Type B pancreatic cell (in vitro differentiated cells): Measurements from ENCODE around the gene NDUFA8. TPM values are rescaled to one million over a fixed set of nuclear protein-coding genes. Genes with fewer than 3 reads are reported as not detected.

ENCODE experiments used
- DNase-seq: peaks from one replicate; pipeline ENCODE4 v3.0.0; 2021; ENCODE audit warnings: mixed read lengths; ENCODE audit not compliant: unreplicated experiment; ENCODE audit errors: extremely low spot score
- H3K27ac Mint-ChIP-seq: 2 replicates; pipeline ENCODE4 v1.8.0; 2021; ENCODE audit warnings: mild to moderate bottlenecking, mixed read lengths
- H3K27me3 Mint-ChIP-seq: 2 replicates; pipeline ENCODE4 v1.8.0; 2021; ENCODE audit warnings: mixed read lengths
- H3K36me3 Mint-ChIP-seq: 2 replicates; pipeline ENCODE4 v1.8.0; 2021; ENCODE audit warnings: mixed read lengths
- H3K4me1 Mint-ChIP-seq: one replicate; pipeline ENCODE4 v1.8.0; 2021; ENCODE audit warnings: mixed read lengths; ENCODE audit not compliant: unreplicated experiment
- H3K4me3 Mint-ChIP-seq: 2 replicates; pipeline ENCODE4 v1.8.0; 2021; ENCODE audit warnings: mild to moderate bottlenecking, mixed read lengths
- H3K9me3 Mint-ChIP-seq: 2 replicates; pipeline ENCODE4 v1.8.0; 2021; ENCODE audit warnings: mixed read lengths
- CTCF ChIP-seq: fragments of 200-600 bp; sonication (generic); conservative IDR thresholded peaks from 2 replicates; pipeline ENCODE4 v1.5.0; 2021; ENCODE audit warnings: antibody characterized with exemption, mild to moderate bottlenecking
- microRNA-seq: library from miRNA; unstranded; fragments of <30 nt; microRNA quantifications from one replicate; pipeline ENCODE4, GENCODE V29; 2020
- total RNA-seq: library from RNA; stranded (reverse); gene quantifications from 2 replicates; pipeline ENCODE4 v1.2.1, GENCODE V29; 2021; ENCODE audit warnings: low replicate concordance

The NDUFA8 gene
- total RNA-seq, 1 donor from 2014 or later = 65.4 TPM

- H3K4me3 Mint-ChIP-seq = peak overlapping the region; percentile 25
- no peak for TF ChIP-seq CTCF
- H3K36me3 Mint-ChIP-seq = no peaks in the 10 kb centered on the region
- no peak for DNase-seq
- H3K9me3 Mint-ChIP-seq = no peaks in the 10 kb centered on the region
- H3K27ac Mint-ChIP-seq = no peak overlapping the region
- H3K27me3 Mint-ChIP-seq = peaks cover 42% of the 10 kb centered on the region
- peaks cover 14% of the 10 kb centered on the region for H3K4me1 Mint-ChIP-seq
Measured at GRCh38 chr9:122096620-122097415, 62.8 kb downstream of the NDUFA8 start.

DNA sequence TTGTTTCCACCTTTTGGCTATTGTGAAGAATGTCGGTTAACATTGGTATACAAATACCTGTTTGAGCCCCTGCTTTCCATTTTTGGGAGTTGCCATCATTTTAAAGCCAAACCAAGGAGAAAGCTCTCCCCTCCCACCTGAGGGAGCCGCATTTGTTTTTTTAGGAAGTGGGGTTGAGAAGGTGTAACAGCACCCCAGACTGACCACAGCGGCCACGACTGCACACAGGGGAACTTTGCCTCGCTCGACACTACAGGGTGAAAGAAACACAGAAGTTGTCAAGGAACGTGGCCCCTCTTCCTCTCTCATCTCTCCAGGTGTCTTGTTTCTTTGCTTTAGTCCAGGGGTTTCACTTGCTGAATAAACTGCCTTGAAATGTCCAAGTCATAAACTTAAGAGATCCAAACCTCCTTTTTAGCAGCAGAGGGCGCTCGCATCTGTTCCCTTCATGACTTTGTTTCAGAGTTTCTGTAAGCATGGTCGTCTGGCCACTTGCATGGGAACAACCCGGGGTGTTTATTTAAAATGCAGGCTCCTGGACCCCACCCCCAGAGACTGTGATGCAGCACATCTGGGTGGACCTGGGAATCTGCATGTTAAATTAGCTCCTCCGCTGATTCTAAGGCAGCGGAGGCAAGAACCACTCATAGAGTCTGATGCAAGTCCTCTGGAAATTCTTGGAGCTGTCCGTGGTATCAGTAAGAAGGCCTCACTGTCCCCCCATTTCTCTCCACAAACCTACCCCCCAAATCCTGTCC, 64.4 kb downstream of the NDUFA8 start:
- Mint-ChIP-seq H3K4me1 (peaks cover 24% of the 10 kb centered on the region), H3K4me3 (peak overlapping the region; percentile 67), H3K27ac (no peak overlapping the region), H3K9me3 (no peaks in the 10 kb centered on the region), H3K36me3 (no peaks in the 10 kb centered on the region), H3K27me3 (peaks cover 40% of the 10 kb centered on the region)
- DNase-seq = no peak
- TF ChIP-seq CTCF = peak; percentile 82

Small RNA genes within 50 kb of the gene (microRNA-seq; reads per million reads assigned to microRNA genes)
- not detected for gene MIR4478

Other genes starting within 250 kb of the NDUFA8 start
- 5.8 and 8.6 TPM in 2 replicates for gene TTLL11, start 66.5 kb downstream of the NDUFA8 start, total RNA-seq
- 0.88 and 2.1 TPM in 2 replicates for gene MORN5, start 129 bp upstream of the NDUFA8 start, total RNA-seq
- gene LHX6, start 69.2 kb upstream of the NDUFA8 start, total RNA-seq = 0.48 and 10.0 TPM in 2 replicates
- 23.3 and 24.2 TPM in 2 replicates for gene RBM18, start 105.1 kb upstream of the NDUFA8 start, total RNA-seq
- 41.2 and 51.4 TPM in 2 replicates for gene MRRF, start 105.1 kb upstream of the NDUFA8 start, total RNA-seq
- gene PTGS1, start 211.2 kb upstream of the NDUFA8 start, total RNA-seq = 1.1 and 1.7 TPM in 2 replicates